ENCODE results near the gene NES.

NES gene

GRCh38 chr1:156703741-156704140, 26.5 kb upstream of the NES start:
- no peak overlapping the region for H3K23ac ChIP-seq (ENCODE audit: low read depth, low read length, poor library complexity)
- peak overlapping the region; percentile 73 for H3K18ac ChIP-seq (ENCODE audit: low read length)
- H3K4me1 ChIP-seq (ENCODE audit: control insufficient read depth in 2 of 2, insufficient read depth in 1 of 2, low read depth in 1 of 2, low read length in 2 of 2): peaks cover 34 to 40% of the 10 kb centered on the region in 2 donors
- peak overlapping the region; percentile 93 for H3K4me2 ChIP-seq (ENCODE audit: insufficient read depth, low read length, poor library complexity, severe bottlenecking)
- no peak overlapping the region for H2AFZ ChIP-seq (ENCODE audit: low read length)
- no CpG with 5 or more reads among the region's 4 CpGs for WGBS, 2 donors (ENCODE audit: extremely low coverage in 2 of 2, insufficient read length in 2 of 2, insufficient replicate concordance in 1 of 2)
- peak overlapping the region; percentile 6 for H2BK15ac ChIP-seq (ENCODE audit: low read length)
- no peak for DNase-seq (ENCODE audit: low spot score)
- peak overlapping the region; percentile 22 for H2BK120ac ChIP-seq (ENCODE audit: low read depth, low read length)
- H4K8ac ChIP-seq (ENCODE audit: low read depth, low read length): no peak overlapping the region
- peak overlapping the region; percentile 31 for H2AK5ac ChIP-seq (ENCODE audit: low read depth, low read length)
- H3K9me3 ChIP-seq (replicated peaks in 1 of 2; ENCODE audit: control insufficient read depth in 2 of 2, insufficient read depth in 1 of 2, low read depth in 1 of 2, low read length in 2 of 2): no peaks in the 10 kb centered on the region
- peaks cover 9% of the 10 kb centered on the region for H3K79me1 ChIP-seq (ENCODE audit: low read depth, low read length)
- peak overlapping the region; percentile 63 to 87 for H3K4me3 ChIP-seq (ENCODE audit: low read length in 2 of 2)
- no peak overlapping the region for H2BK12ac ChIP-seq (ENCODE audit: low read length)
- H3K4ac ChIP-seq (ENCODE audit: low read length): no peak overlapping the region
- H3K27ac ChIP-seq (replicated peaks; ENCODE audit: low read length): no peak overlapping the region
- H2BK5ac ChIP-seq (ENCODE audit: low read length): peak overlapping the region; percentile 55
- H3K36me3 ChIP-seq (replicated peaks in 1 of 2; ENCODE audit: control insufficient read depth in 2 of 2, insufficient read depth in 2 of 2, low read length in 2 of 2): peaks cover 22 to 23% of the 10 kb centered on the region in 2 donors
- H3K9ac ChIP-seq (ENCODE audit: low read depth, low read length, poor library complexity): no peak overlapping the region
- H3K14ac ChIP-seq (ENCODE audit: low read length): peak overlapping the region; percentile 23
- no peaks in the 10 kb centered on the region for H3K27me3 ChIP-seq (ENCODE audit: control insufficient read depth in 3 of 3, insufficient read depth in 3 of 3, low read depth in 1 of 3, low read length in 3 of 3)
- no peak overlapping the region for H4K91ac ChIP-seq (ENCODE audit: low read depth, low read length, poor library complexity)

- H3K23ac ChIP-seq (ENCODE audit: low read depth, low read length, poor library complexity): no peak overlapping the region
- H3K4ac ChIP-seq (ENCODE audit: low read length): no peak overlapping the region
- H3K9me3 ChIP-seq (replicated peaks in 1 of 2; ENCODE audit: control insufficient read depth in 2 of 2, insufficient read depth in 1 of 2, low read depth in 1 of 2, low read length in 2 of 2): no peaks in the 10 kb centered on the region
- peak overlapping the region; percentile 6 for H2BK15ac ChIP-seq (ENCODE audit: low read length)
- peak overlapping the region; percentile 55 for H2BK5ac ChIP-seq (ENCODE audit: low read length)
- H3K9ac ChIP-seq (ENCODE audit: low read depth, low read length, poor library complexity): no peak overlapping the region
- no peak overlapping the region for H2BK12ac ChIP-seq (ENCODE audit: low read length)
- peaks cover 24 to 26% of the 10 kb centered on the region in 2 donors for H3K36me3 ChIP-seq (replicated peaks in 1 of 2; ENCODE audit: control insufficient read depth in 2 of 2, insufficient read depth in 2 of 2, low read length in 2 of 2)
- no peak overlapping the region for H2AFZ ChIP-seq (ENCODE audit: low read length)
- H3K18ac ChIP-seq (ENCODE audit: low read length): peak overlapping the region; percentile 73
- peak overlapping the region; percentile 22 for H2BK120ac ChIP-seq (ENCODE audit: low read depth, low read length)
- DNase-seq (ENCODE audit: low spot score): no peak
- H3K4me2 ChIP-seq (ENCODE audit: insufficient read depth, low read length, poor library complexity, severe bottlenecking): peak overlapping the region; percentile 93
- peak overlapping the region; percentile 23 for H3K14ac ChIP-seq (ENCODE audit: low read length)
- H3K27me3 ChIP-seq (ENCODE audit: control insufficient read depth in 3 of 3, insufficient read depth in 3 of 3, low read depth in 1 of 3, low read length in 3 of 3): no peaks in the 10 kb centered on the region
- H2AK5ac ChIP-seq (ENCODE audit: low read depth, low read length): peak overlapping the region; percentile 31
- peaks cover 30 to 36% of the 10 kb centered on the region in 2 donors for H3K4me1 ChIP-seq (ENCODE audit: control insufficient read depth in 2 of 2, insufficient read depth in 1 of 2, low read depth in 1 of 2, low read length in 2 of 2)
- peak overlapping the region in 1 of 2 donors; percentile 87 for H3K4me3 ChIP-seq (ENCODE audit: low read length in 2 of 2)
- no peak overlapping the region for H4K91ac ChIP-seq (ENCODE audit: low read depth, low read length, poor library complexity)
- peaks cover 9% of the 10 kb centered on the region for H3K79me1 ChIP-seq (ENCODE audit: low read depth, low read length)
- no peak overlapping the region for H4K8ac ChIP-seq (ENCODE audit: low read depth, low read length)
- no peak overlapping the region for H3K27ac ChIP-seq (replicated peaks; ENCODE audit: low read length)
- no CpG with 5 or more reads among the region's 4 CpGs for WGBS, 2 donors (ENCODE audit: extremely low coverage in 2 of 2, insufficient read length in 2 of 2, insufficient replicate concordance in 1 of 2)
Measured at GRCh38 chr1:156703336-156703735, 26.1 kb upstream of the NES start.

- Histone ChIP-seq H3K9ac (ENCODE audit: low read depth, low read length, poor library complexity) (no peak overlapping the region), H4K91ac (ENCODE audit: low read depth, low read length, poor library complexity) (no peak overlapping the region), H3K23ac (ENCODE audit: low read depth, low read length, poor library complexity) (no peak overlapping the region), H3K36me3 (replicated peaks in 1 of 2; ENCODE audit: control insufficient read depth in 2 of 2, insufficient read depth in 2 of 2, low read length in 2 of 2) (peaks cover 26% of the 10 kb centered on the region in 2 donors), H3K4me2 (ENCODE audit: insufficient read depth, low read length, poor library complexity, severe bottlenecking) (no peak overlapping the region), H3K4me3 (ENCODE audit: low read length in 2 of 2) (no peak overlapping the region), H3K14ac (ENCODE audit: low read length) (no peak overlapping the region), H2BK12ac (ENCODE audit: low read length) (no peak overlapping the region), H2BK15ac (ENCODE audit: low read length) (no peak overlapping the region), H3K4me1 (ENCODE audit: control insufficient read depth in 2 of 2, insufficient read depth in 1 of 2, low read depth in 1 of 2, low read length in 2 of 2) (peaks cover 15 to 26% of the 10 kb centered on the region in 2 donors), H2BK120ac (ENCODE audit: low read depth, low read length) (no peak overlapping the region), H3K27me3 (ENCODE audit: control insufficient read depth in 3 of 3, insufficient read depth in 3 of 3, low read depth in 1 of 3, low read length in 3 of 3) (no peaks in the 10 kb centered on the region), H2AFZ (ENCODE audit: low read length) (no peak overlapping the region), H4K8ac (ENCODE audit: low read depth, low read length) (no peak overlapping the region), H2BK5ac (ENCODE audit: low read length) (peak overlapping the region; percentile 7), H3K4ac (ENCODE audit: low read length) (no peak overlapping the region), H3K27ac (replicated peaks; ENCODE audit: low read length) (no peak overlapping the region), H3K18ac (ENCODE audit: low read length) (no peak overlapping the region), H2AK5ac (ENCODE audit: low read depth, low read length) (peak overlapping the region; percentile 23), H3K9me3 (replicated peaks in 1 of 2; ENCODE audit: control insufficient read depth in 2 of 2, insufficient read depth in 1 of 2, low read depth in 1 of 2, low read length in 2 of 2) (no peaks in the 10 kb centered on the region), H3K79me1 (ENCODE audit: low read depth, low read length) (peaks cover 9% of the 10 kb centered on the region)
- no peak for DNase-seq (ENCODE audit: low spot score)
- no CpG with 5 or more reads among the region's 8 CpGs for WGBS, 2 donors (ENCODE audit: extremely low coverage in 2 of 2, insufficient read length in 2 of 2, insufficient replicate concordance in 1 of 2)
Measured at GRCh38 chr1:156700736-156701531, 23.7 kb upstream of the NES start.

GRCh38 chr1:156698995-156699394, 21.8 kb upstream of the NES start:
- WGBS, 2 donors (ENCODE audit: extremely low coverage in 2 of 2, insufficient read length in 2 of 2, insufficient replicate concordance in 1 of 2): no CpG with 5 or more reads among the region's 1 CpG

More at GRCh38 chr1:156698995-156699394, 21.8 kb upstream of the NES start:
- no peaks in the 10 kb centered on the region for H3K27me3 ChIP-seq (ENCODE audit: control insufficient read depth in 3 of 3, insufficient read depth in 3 of 3, low read depth in 1 of 3, low read length in 3 of 3)
- H3K4me1 ChIP-seq (ENCODE audit: control insufficient read depth in 2 of 2, insufficient read depth in 1 of 2, low read depth in 1 of 2, low read length in 2 of 2): peaks cover 18 to 20% of the 10 kb centered on the region in 2 donors
- no peaks in the 10 kb centered on the region for H3K9me3 ChIP-seq (replicated peaks in 1 of 2; ENCODE audit: control insufficient read depth in 2 of 2, insufficient read depth in 1 of 2, low read depth in 1 of 2, low read length in 2 of 2)
- no peak overlapping the region for H2BK5ac ChIP-seq (ENCODE audit: low read length)
- H3K79me1 ChIP-seq (ENCODE audit: low read depth, low read length): peaks cover 6% of the 10 kb centered on the region
- no peak overlapping the region for H2BK15ac ChIP-seq (ENCODE audit: low read length)
- no peak overlapping the region for H4K8ac ChIP-seq (ENCODE audit: low read depth, low read length)
- no peak overlapping the region for H3K4me3 ChIP-seq (ENCODE audit: low read length in 2 of 2)
- H3K4ac ChIP-seq (ENCODE audit: low read length): no peak overlapping the region
- no peak overlapping the region for H3K18ac ChIP-seq (ENCODE audit: low read length)
- DNase-seq (ENCODE audit: low spot score): no peak
- no peak overlapping the region for H2BK120ac ChIP-seq (ENCODE audit: low read depth, low read length)
- H3K4me2 ChIP-seq (ENCODE audit: insufficient read depth, low read length, poor library complexity, severe bottlenecking): no peak overlapping the region
- H3K14ac ChIP-seq (ENCODE audit: low read length): no peak overlapping the region
- H3K9ac ChIP-seq (ENCODE audit: low read depth, low read length, poor library complexity): no peak overlapping the region
- peaks cover 26% of the 10 kb centered on the region in 2 donors for H3K36me3 ChIP-seq (replicated peaks in 1 of 2; ENCODE audit: control insufficient read depth in 2 of 2, insufficient read depth in 2 of 2, low read length in 2 of 2)
- H2AFZ ChIP-seq (ENCODE audit: low read length): no peak overlapping the region
- no peak overlapping the region for H4K91ac ChIP-seq (ENCODE audit: low read depth, low read length, poor library complexity)
- H2AK5ac ChIP-seq (ENCODE audit: low read depth, low read length): no peak overlapping the region
- no peak overlapping the region for H2BK12ac ChIP-seq (ENCODE audit: low read length)
- no peak overlapping the region for H3K27ac ChIP-seq (replicated peaks; ENCODE audit: low read length)
- H3K23ac ChIP-seq (ENCODE audit: low read depth, low read length, poor library complexity): no peak overlapping the region

Measured in neuronal stem cell (in vitro differentiated cells).